GM19395 (cell line): Measurements from ENCODE around the gene AGBL4.

Experiments used
- ATAC-seq: cut with Tn5 transposase; IDR thresholded peaks from one replicate; pipeline ENCODE4 v1.9.1; 2021; ENCODE audit warnings: mild to moderate bottlenecking, moderate library complexity; ENCODE audit not compliant: unreplicated experiment

AGBL4 gene

GRCh38 chr1:48673332-48674105 is 1350.2 kb downstream of the AGBL4 start:
- no peak for ATAC-seq

GRCh38 chr1:48671578-48671977 is 1352.2 kb downstream of the AGBL4 start:
- no peak for ATAC-seq

GRCh38 chr1:48670234-48671020 is 1353.3 kb downstream of the AGBL4 start:
- ATAC-seq: no peak

- ATAC-seq: no peak
These were observed 1355.4 kb downstream of the AGBL4 start for GRCh38 chr1:48668339-48668738.

GRCh38 chr1:48667782-48668181 is 1356.0 kb downstream of the AGBL4 start:
- ATAC-seq: no peak

DNA sequence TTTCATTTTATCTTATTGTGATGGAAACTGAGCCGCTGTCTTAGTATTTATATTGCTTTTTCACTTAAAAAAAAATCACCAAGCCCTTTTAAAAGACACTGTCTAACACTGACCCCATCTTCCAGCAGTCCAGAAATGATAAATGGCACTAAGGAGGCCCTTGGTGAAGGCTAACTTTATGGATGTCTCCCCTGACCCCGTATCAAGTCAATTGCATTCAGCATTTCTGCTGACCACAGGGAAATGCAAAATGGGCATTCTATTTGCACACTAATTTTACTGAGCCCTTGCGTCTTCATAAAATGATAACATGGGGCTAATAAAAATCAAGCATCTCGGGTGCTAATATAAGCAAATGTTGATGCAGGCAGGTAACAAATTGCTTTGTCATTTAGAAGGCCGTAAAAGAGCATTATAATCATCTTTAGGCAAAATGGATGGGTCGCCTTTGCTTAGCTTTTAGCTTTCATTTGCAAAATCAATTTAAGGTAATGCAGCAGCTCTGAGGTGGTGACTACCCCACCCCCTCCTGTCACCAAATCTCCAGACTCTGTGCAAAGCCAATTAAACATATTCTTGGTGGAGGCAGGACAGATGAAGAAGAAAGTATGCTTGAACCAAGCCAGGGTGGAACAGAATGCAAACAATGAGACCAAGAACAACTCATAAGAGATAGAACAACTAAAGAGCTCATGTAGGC is 1357.9 kb downstream of the AGBL4 start:
- ATAC-seq: no peak

DNA sequence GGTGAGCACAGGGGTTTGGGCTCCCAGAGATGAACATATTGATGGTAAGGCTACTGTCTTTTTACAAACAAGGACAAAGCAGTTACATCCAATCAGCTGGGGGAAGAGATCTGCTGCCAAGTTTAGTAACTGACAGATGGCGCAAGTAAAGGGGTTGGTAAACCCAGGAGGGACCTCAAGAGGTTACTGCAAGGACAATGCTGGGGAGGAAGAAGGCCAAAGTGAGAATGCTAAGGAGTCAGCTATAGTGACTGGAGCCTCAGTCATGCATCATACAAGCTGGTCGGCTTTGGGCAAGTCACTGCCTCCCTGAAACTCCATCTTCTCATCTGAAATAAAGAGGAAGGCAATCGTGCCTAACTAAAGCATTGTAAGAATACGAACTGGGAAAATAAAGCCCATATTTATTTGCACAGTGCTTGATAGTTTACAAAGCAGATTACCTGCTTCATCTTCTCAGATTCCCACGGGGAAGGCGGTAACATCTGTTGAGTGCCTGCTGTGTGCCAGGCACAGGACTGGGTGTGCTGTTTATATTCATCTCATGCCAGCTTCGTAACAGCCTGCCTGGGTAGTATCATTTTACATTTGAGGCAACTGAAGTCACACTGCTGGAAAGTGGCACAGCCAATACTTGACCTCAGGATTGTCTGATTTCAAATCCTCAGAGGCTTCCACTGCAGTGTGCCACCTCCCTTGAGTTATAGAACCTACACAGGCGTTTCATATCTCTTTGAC is 1361.9 kb downstream of the AGBL4 start:
- no peak for ATAC-seq

DNA sequence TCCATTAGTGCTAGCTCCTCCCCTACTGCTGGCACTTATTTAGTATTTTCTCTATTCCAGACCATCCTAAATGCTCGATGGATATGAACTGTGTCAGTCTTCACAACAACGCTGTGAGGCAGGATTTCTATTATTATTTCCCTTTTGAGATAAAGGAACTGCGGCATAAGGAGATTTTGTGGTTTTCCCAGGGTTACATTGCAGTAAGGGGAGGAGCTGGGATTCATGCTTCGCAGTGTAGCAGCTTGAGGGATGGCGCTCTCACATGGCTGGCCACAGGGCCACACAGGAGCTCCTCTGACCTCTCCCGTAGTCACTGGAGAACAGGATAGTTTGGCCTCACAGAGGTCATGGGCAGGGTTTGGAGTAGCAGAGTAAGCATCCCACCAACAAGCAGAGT is 1364.0 kb downstream of the AGBL4 start:
- ATAC-seq: no peak

GRCh38 chr1:48657413-48657812 is 1366.3 kb downstream of the AGBL4 start:
- no peak for ATAC-seq

- ATAC-seq: no peak
These were observed 1369.0 kb downstream of the AGBL4 start for GRCh38 chr1:48654606-48655210.

GRCh38 chr1:48652334-48652733 is 1371.4 kb downstream of the AGBL4 start:
- ATAC-seq: peak; percentile 47

DNA sequence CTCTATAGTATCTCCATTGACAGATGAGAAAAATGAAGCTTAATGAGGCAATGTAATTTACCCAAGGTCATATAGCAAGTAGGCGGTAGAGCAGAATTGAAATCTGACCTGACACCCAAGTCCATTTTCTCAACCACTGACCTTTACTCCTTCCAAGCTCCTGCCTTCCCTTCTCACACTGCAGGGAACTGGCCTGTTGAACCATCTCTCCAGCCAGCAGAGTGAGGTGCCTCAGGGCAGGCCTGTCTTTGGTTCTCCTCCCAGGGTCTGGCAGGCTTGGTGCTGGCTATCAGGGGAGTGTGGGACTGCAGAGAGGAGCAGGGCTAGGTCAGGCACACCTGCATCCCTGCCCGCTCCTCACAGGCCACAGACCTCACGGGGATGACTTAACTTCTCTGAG is 1373.9 kb downstream of the AGBL4 start:
- no peak for ATAC-seq

DNA sequence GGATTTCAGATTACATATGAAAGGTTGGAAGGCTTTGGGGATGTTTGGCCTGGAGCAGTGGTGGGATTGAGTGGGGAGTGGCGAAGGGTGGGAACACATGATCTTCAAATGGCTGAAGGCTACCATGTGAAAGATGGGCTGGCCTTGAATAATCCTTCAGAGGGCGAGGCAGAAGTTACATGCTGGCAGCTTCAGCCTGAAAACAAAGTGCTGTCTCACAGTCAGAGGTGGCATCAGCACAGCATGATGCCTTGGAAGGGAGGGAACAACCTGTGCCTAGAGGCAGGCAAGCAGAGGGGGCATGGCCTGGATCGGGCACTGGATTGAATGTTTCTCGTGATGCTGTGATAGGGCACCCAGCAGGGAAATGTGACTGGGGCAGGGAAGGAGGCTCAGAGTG is 1377.9 kb downstream of the AGBL4 start:
- ATAC-seq: no peak

DNA sequence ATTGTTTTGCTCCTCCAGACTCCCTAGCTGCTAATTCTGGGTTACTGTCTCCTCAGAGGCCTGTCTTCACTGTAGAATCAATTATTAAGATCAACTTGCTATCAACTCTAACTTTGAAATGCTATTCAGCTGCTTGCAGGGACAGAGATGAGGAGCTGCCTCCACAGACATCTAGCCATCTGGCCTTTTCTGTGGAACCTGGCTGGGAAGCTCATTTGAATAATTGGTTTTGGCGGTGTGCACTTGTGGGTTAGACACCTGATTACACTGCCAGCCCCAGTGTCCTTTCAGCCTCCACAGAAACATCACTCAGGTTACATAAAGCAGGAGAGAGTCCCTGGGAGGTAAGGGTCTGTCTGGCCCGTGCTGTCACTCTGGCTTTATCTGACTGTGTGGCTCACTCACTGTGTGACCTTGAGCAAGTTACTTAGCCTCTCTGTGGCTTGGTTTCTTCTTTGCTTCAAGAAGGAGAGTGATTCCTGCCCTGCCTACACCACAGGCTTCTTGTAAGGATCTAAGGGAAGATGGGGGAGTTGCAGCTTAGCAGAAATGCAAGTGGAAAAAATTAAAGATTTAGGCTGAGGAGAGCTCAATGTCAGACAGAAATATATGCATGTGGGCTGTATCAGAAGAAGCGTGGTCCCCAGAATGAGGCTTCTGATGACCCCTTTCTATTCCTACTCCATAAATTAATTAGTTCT is 1378.7 kb downstream of the AGBL4 start:
- no peak for ATAC-seq

GRCh38 chr1:48644190-48644900 is 1379.4 kb downstream of the AGBL4 start:
- no peak for ATAC-seq

GRCh38 chr1:48643193-48643592 is 1380.6 kb downstream of the AGBL4 start:
- no peak for ATAC-seq

- no peak for ATAC-seq
These were observed 1382.8 kb downstream of the AGBL4 start for GRCh38 chr1:48640836-48641492.

DNA sequence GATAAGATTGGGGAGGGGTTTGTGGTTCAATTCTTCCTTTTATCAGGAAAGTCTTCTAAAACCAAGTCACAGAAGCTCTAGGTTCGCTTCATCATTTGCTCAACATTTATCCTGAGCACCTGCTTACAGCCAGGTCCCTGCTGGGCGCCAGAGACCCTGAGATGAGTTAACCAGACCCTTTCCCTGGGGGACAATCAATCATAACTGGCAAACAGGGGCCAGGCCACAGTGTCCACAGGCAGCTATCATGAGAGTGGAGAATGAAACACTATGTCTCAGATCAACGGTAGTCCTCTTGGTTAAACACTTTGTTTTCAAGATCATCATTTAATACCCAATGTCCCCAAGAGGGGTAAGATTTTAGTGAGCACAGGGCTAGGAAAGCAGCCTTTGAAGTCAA is 1393.9 kb downstream of the AGBL4 start:
- no peak for ATAC-seq

DNA sequence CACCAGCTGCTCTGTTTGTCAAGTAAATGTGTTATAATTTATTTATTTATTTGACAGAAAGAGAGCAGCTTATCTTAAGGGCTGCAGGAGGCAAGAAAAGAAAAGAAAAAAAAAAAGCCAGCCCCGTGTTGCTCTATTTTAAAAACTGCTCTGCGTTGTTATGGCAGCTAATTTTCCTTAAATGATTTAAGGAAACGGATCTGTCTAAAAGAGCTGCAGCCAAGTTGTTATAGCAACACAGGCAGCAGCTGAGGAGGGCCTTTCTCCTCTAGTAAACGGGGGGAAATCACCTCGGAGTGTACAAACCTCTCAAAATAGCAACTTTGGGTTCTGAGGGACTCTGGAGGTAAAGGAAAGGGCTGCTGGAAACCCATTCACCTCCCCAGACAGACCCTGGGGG is 1396.3 kb downstream of the AGBL4 start:
- no peak for ATAC-seq
